Measurements from ENCODE around the gene RASSF4.
"Not testable (repeated sequence)": the region's sequence is repeated elsewhere in the genome, so short reads cannot be mapped to it uniquely, and the experiment has no call there.

Gene RASSF4

DNA sequence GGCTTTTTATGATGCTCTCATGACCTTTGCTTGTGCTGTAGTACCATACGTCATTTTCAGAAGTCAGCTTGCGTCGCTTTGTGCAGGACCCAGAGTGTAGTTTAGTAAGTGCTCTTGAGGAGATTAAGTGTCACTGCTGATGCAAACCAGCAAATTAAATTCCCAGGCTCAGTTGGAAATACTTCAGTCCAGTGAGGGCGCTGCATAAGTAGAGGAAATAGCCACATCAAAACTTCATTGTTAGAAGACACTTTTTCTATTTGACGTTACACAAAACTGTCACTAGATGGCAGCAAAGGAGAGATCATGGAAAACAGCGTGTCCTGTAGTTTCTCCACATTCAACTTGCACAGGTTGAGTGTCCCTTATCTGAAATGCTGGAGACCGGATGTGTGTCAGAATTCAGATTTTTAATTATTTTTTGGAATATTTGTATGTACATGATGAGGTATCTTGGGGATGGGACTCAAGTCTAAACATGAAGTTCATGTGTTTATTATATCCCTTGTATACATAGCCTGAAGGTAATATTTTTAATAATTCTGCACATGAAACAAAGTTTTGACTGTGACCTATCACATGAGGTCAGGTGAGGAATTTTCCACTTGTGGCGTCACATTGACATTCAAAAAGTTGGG is 49.0 kb downstream of the RASSF4 start:
- DNase-seq, result peak; percentile 49 to 86

DNA sequence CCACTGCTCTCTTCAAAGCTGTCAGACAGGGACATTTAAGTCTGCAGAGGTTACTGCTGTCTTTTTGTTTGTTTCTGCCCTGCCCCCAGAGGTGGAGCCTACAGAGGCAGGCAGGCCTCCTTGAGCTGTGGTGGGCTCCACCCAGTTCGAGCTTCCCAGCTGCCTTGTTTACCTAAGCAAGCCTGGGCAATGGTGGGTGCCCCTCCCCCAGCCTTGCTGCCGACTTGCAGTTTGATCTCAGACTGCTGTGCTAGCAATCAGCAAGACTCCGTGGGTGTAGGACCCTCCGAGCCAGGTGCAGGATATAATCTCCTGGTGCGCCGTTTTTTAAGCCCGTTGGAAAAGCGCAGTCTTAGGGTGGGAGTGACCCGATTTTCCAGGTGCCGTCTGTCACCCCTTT is 55.0 kb downstream of the RASSF4 start:
- not testable (repeated sequence) for DNase-seq

DNA sequence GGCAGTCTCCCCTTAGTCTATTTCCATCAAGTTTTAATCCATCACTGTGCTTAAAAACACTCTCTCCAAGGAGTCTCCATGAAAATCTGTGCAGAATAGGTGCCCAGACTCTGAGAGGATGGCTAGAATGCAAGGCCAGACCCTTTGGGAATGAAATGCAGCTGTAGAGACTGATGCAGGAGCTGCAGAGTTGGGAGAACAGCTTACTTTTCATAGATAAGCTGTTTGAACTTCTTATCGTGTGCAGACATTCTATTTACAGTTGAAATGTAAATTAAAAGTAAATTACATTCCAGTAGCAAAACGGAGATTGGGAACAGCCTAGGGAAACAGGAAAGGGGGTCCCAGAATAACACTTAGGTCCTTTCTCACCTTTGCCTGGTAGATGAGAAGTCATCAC is 56.0 kb downstream of the RASSF4 start:
- no peak for DNase-seq

DNA sequence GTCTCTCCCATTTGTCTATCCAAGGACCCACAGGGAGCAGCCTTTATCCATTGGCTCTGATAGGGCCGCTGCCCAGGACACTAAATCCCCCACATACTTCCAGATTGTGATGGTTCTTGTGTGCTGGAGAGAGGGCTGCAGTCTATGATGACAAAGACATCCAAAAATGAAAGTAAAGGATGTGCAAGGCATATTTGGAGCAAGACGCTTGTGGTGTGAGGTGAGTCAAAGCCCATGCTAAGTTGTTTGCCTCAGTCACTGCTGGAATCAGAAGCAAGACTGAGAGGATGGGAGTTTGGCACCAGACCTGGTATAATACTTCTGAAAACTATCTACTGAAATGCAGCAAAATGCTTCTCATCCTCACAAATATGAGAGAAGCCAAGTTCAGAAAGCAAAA is 63.8 kb downstream of the RASSF4 start:
- no peak for DNase-seq

DNA sequence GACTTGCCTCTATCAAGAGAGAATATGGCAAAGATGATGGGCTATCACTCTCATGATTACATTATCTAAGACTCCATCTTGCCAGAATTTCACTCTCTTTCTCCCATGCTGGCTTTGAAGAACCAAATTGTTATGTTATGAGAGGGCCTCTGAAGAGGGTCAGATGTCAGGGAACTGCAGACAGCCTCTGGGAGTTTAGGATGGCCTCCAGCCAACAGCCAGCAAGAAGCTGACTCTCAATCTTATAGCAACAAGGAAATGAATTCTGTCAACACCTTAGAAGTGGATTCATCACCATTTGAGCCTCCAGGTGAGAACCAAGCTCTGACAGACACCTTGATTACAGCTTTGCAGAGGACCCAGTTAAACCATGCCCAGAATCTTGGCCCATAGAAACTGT is 74.7 kb downstream of the RASSF4 start:
- DNase-seq, result no peak

DNA sequence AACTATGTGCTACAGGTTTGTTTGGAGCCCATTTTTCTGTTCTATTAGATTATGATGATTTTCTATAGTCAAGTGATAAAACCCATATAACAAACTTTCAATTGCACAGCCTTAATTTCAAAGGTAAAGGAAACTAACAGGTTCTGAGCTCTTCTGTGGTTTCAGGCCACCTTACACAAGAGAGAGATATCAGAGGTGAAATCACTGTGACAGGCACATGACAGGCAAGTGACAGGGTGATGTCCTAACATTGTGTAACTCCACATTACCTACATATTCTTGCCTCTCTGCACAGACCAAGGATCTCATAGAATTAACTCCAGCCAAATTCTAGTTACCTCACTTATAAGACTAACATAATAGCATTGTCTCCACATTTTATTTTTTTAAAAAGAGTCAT is 76.1 kb downstream of the RASSF4 start:
- DNase-seq, result no peak

DNA sequence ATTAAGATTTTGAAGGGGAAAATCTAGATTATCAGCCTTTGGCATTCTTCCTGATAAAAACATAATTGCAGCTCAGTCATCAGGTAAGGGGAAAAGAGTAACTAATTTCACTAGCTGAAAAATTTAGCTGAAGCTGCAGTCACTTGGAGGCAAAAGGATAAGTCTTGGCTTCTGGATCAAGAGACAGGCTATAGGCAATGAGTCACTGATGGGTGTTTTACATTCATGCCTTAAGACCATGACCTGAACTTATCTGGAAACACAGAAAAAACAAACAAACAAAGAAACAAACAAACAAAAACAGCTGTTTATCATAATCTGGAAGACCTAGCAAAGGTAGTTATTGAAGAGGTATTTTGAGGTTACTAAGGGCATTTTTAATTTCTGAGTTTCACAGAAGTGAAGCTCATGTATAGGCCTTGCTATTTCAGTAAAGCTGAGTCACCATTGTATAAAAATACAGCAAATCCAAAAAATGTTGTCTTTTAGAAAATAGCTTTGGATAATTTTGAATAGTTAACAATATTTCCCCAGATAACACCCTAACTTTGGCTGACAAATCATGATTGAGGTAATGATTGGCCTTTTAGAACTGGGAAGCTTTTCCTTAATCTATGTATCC is 81.4 kb downstream of the RASSF4 start:
- no peak for DNase-seq

DNA sequence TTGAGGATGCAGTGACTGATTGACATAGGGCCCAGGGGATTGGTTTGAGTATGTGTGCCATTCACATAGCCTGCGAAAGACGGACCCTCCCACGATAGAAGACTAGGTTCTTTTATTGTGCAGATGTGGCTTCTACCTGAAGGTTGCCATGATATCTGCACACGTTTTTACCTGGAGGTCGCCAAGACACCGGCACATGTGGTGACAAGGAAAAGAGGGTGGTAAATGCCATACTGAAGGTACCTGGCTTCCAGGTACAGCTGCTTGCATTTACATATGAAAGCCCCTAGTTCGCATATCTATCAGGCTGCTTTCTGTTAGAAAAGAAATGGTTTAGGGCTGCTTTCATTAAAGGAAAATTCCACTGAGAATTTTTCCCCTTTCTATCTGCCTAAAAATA is 84.7 kb downstream of the RASSF4 start:
- no peak for DNase-seq

Measured in SW 1271 (cell line).